SU-DHL-6 (cell line): ENCODE results near the gene RARA.
"Not testable (repeated sequence)": the region's sequence is repeated elsewhere in the genome, so short reads cannot be mapped to it uniquely, and the experiment has no call there.

Source experiments
- H2AFZ ChIP-seq: fragments of 200-600 bp; sonication (generic); 2 replicates; pipeline ENCODE4 v1.6.1; 2014; ENCODE audit warnings: low read depth, mild to moderate bottlenecking, moderate library complexity, mixed read lengths, antibody characterized with exemption, low read length; ENCODE audit not compliant: severe bottlenecking
- H3F3A ChIP-seq: fragments of 200-600 bp; shearing (Covaris generic); 2 replicates; pipeline ENCODE4 v1.6.0; 2016; ENCODE audit warnings: antibody characterized with exemption, mild to moderate bottlenecking; ENCODE audit not compliant: insufficient read depth
- H3K27ac ChIP-seq: fragments of 200-600 bp; sonication (generic); 2 replicates; pipeline ENCODE4 v1.5.1; 2016; ENCODE audit warnings: low read depth, mild to moderate bottlenecking, low read length, moderate library complexity, mixed read lengths
- H3K27me3 ChIP-seq: fragments of 200-600 bp; sonication (generic), shearing (Covaris generic); 2 replicates; pipeline ENCODE4 v1.6.0; 2014; ENCODE audit warnings: mild to moderate bottlenecking, low read length
- H3K36me3 ChIP-seq: fragments of 200-600 bp; sonication (generic); 2 replicates; pipeline ENCODE4 v1.6.1; 2014; ENCODE audit warnings: mild to moderate bottlenecking, low read length, mixed read lengths
- H3K4me2 ChIP-seq: fragments of 300-600, 200-600 bp; shearing (Covaris generic), sonication (generic); 2 replicates; pipeline ENCODE4 v1.6.0; 2014; ENCODE audit warnings: low read length, low read depth, mild to moderate bottlenecking; ENCODE audit not compliant: poor library complexity, severe bottlenecking
- H3K4me3 ChIP-seq: fragments of 200-600 bp; sonication (generic); 2 replicates; pipeline ENCODE4 v1.5.1; 2014; ENCODE audit warnings: antibody characterized with exemption, low read length, mild to moderate bottlenecking, mixed read lengths; ENCODE audit not compliant: insufficient read depth, poor library complexity, severe bottlenecking
- H3K79me2 ChIP-seq: fragments of 200-600 bp; sonication (generic); 2 replicates; pipeline ENCODE4 v1.6.1; 2014; ENCODE audit warnings: mild to moderate bottlenecking, low read length, moderate library complexity; ENCODE audit not compliant: insufficient read depth
- H3K9ac ChIP-seq: fragments of 200-600 bp; sonication (generic); 2 replicates; pipeline ENCODE4 v1.7.0; 2014; ENCODE audit warnings: mild to moderate bottlenecking, low read length
- H3K9me2 ChIP-seq: fragments of 200-600 bp; sonication (generic); replicated peaks from 2 replicates; pipeline ENCODE4 v1.6.1; 2014; ENCODE audit warnings: low read length; ENCODE audit not compliant: insufficient read depth
- H3K9me3 ChIP-seq: fragments of 200-600 bp; sonication (generic); 2 replicates; pipeline ENCODE4 v1.6.1; 2014; ENCODE audit warnings: low read length, mixed read lengths; ENCODE audit not compliant: insufficient read depth
- H4K20me1 ChIP-seq: fragments of 200-600 bp; sonication (generic); 2 replicates; pipeline ENCODE4 v1.6.1; 2014; ENCODE audit warnings: low read depth, mild to moderate bottlenecking, antibody characterized with exemption, low read length, moderate library complexity, mixed read lengths
- EZH2phosphoT487 ChIP-seq: fragments of 200-600 bp; sonication (generic), shearing (Covaris generic); conservative IDR thresholded peaks from 2 replicates; pipeline ENCODE4 v1.6.1; 2018; ENCODE audit warnings: mild to moderate bottlenecking, antibody characterized with exemption, low read length, moderate library complexity, mixed read lengths
- TF ChIP-seq, protein P1 (sequence below): fragments of 200-600 bp; sonication (generic); IDR thresholded peaks from one replicate; pipeline ENCODE4 v1.5.1; 2017; ENCODE audit warnings: antibody characterized with exemption, mild to moderate bottlenecking, low read length, moderate library complexity; ENCODE audit not compliant: insufficient read depth, poor library complexity, severe bottlenecking

Gene RARA

DNA sequence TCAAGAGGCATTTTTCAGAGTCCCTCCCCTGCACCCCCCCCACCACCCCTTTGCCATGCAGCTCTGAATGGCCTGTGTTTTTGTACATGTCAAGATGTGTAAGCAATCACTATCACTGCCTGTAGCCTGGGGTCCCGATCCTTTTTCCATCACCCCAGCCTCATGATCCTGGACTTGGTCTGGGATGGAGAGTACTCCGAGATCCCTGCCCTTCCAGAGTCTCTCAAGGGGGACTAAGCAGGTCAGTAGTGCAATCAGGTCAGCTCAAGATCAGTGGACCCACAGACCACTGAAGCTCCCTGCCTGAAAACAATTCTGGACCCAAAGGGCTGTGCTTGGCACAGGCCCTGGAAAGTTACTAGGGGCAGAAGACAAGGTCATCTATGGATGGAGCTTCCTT, 63.1 kb downstream of the RARA start:
- Histone ChIP-seq H3K4me2 (no peak overlapping the region), H4K20me1 (no peaks in the 10 kb centered on the region), H3F3A (no peaks in the 10 kb centered on the region), H3K9ac (no peak overlapping the region), H3K9me2 (no peaks in the 10 kb centered on the region), H2AFZ (no peak overlapping the region), H3K79me2 (no peaks in the 10 kb centered on the region), H3K27me3 (no peaks in the 10 kb centered on the region), H3K9me3 (no peaks in the 10 kb centered on the region), H3K4me3 (no peak overlapping the region), H3K36me3 (no peaks in the 10 kb centered on the region), H3K27ac (no peak overlapping the region)
- TF ChIP-seq, protein P1, sequence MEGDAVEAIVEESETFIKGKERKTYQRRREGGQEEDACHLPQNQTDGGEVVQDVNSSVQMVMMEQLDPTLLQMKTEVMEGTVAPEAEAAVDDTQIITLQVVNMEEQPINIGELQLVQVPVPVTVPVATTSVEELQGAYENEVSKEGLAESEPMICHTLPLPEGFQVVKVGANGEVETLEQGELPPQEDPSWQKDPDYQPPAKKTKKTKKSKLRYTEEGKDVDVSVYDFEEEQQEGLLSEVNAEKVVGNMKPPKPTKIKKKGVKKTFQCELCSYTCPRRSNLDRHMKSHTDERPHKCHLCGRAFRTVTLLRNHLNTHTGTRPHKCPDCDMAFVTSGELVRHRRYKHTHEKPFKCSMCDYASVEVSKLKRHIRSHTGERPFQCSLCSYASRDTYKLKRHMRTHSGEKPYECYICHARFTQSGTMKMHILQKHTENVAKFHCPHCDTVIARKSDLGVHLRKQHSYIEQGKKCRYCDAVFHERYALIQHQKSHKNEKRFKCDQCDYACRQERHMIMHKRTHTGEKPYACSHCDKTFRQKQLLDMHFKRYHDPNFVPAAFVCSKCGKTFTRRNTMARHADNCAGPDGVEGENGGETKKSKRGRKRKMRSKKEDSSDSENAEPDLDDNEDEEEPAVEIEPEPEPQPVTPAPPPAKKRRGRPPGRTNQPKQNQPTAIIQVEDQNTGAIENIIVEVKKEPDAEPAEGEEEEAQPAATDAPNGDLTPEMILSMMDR: no peak
- TF ChIP-seq EZH2phosphoT487: no peak

DNA sequence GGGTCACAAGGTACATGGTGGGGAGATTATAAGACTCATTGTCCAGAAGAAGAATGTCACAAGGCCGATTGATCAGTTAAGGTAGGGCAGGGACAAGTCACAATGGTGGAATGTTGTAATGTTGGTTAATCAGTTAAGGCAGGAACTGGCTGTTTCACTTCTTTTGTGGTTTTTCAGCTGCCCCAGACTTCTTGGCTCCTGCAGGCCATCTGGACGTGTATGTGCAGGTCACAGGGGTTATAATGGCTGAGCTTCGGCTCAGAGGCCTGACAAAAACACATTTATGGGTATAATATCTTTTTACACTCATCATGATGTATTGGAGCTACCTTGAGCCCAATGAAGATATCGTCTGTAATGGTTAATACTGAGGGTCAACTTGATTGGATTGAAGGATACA, 63.7 kb downstream of the RARA start:
- not testable (repeated sequence) for H3K9me3 ChIP-seq, H4K20me1 ChIP-seq, H3K9ac ChIP-seq, H3K9me2 ChIP-seq, H3K27me3 ChIP-seq, H3K27ac ChIP-seq, H3F3A ChIP-seq, H3K79me2 ChIP-seq, H3K4me3 ChIP-seq, H3K4me2 ChIP-seq, H3K36me3 ChIP-seq, H2AFZ ChIP-seq

DNA sequence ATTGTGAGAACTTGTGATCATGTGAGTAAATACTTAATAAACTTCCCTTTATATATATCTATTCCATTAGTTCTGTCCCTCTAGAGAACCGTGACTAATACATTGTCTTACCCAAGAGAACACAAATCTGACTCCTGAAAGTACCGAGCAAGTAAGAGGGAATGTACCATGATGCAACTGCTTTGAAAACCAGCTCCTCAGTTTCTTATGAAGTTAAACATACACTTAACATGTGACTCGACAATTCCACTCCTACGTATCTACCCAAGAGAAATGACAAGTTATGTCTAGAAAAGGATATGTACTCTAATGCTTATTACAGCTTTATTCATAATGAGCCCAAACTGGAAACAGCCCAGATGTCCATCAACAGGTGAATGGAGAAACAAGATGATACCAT, 64.3 kb downstream of the RARA start:
- no peaks in the 10 kb centered on the region for H3K9me3 ChIP-seq
- no peak overlapping the region for H3K27ac ChIP-seq
- H3K27me3 ChIP-seq: no peaks in the 10 kb centered on the region
- no peak overlapping the region for H3K9ac ChIP-seq
- no peak overlapping the region for H3K4me3 ChIP-seq
- H3F3A ChIP-seq: no peaks in the 10 kb centered on the region; the same call in 1 of the 2 replicates
- H4K20me1 ChIP-seq: no peaks in the 10 kb centered on the region
- H2AFZ ChIP-seq: no peak overlapping the region
- TF ChIP-seq, protein P1: no peak
- TF ChIP-seq EZH2phosphoT487: no peak
- H3K36me3 ChIP-seq: no peaks in the 10 kb centered on the region
- H3K9me2 ChIP-seq: no peaks in the 10 kb centered on the region
- H3K4me2 ChIP-seq: no peak overlapping the region
- H3K79me2 ChIP-seq: no peaks in the 10 kb centered on the region

DNA sequence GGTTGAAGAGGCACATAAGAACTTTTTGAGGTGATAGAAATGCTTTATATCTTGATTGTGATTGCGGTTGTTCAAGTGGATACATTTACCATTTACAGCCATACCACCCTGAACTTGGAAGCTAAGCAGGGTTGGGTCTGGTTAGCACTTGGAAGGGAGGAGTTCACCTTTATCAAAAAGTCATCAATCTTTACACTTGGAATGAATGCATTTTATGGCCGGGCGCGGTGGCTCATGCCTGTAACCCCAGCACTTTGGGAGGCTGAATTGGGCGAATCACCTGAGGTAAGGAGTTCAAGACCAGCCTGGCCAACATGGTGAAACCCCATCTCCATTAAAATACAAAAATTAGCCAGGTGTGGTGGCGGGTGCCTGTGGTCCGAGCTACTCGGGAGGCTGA, 65.0 kb downstream of the RARA start:
- Histone ChIP-seq H3K79me2 (no peaks in the 10 kb centered on the region), H2AFZ (no peak overlapping the region), H3F3A (no peaks in the 10 kb centered on the region; the same call in 1 of the 2 replicates), H3K27me3 (no peaks in the 10 kb centered on the region), H3K4me3 (no peak overlapping the region), H3K9ac (no peak overlapping the region), H4K20me1 (no peaks in the 10 kb centered on the region), H3K9me3 (no peaks in the 10 kb centered on the region), H3K9me2 (no peaks in the 10 kb centered on the region), H3K27ac (no peak overlapping the region), H3K36me3 (no peaks in the 10 kb centered on the region), H3K4me2 (no peak overlapping the region)
- TF ChIP-seq EZH2phosphoT487: no peak
- TF ChIP-seq, protein P1: no peak
